NAMALWA (cell line): ENCODE results near the gene KLHL30.

ENCODE experiments used
- DNase-seq: peaks from one replicate; pipeline ENCODE4 v3.0.0-alpha.2; 2015; ENCODE audit warnings: low spot score

Gene KLHL30

GRCh38 chr2:238120463-238121298, 17.8 kb upstream of the KLHL30 start:
- DNase-seq: no peak

DNA sequence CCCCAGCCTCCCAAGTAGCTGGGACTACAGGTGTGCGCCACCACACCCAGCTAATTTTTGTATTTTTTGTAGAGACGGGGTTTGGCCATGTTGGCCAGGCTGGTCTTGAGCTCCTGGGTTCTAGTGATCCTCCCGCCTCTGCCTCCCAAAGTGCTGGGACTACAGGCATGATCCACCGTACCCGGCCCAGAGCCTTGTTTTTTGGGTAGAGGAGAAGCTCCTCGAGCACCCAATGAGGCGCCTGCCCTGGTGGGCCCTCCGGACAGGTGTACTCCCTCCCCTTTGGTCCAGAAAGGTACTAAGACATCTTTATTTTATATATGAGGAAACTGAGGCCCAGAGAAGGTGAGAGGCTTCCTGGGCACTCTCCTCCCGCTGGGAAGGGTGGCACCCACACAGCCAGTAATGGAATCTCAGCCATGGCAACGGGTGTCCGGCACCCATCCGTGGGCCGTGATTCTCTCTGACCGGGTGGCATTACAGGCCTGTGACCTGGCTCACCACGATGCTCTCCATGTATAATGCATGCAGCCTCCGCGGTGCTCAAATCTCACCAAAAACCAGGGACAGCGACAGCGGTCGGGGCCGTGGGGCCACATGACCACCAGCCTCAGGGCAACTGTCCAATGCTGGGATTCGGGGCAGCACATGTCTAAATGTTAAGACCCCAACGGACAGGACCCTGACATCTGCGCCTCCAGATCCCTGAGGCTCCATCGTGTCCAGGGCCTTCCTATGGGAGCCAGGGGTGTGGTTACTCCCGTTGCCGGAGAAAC, 16.8 kb upstream of the KLHL30 start:
- DNase-seq: no peak

DNA sequence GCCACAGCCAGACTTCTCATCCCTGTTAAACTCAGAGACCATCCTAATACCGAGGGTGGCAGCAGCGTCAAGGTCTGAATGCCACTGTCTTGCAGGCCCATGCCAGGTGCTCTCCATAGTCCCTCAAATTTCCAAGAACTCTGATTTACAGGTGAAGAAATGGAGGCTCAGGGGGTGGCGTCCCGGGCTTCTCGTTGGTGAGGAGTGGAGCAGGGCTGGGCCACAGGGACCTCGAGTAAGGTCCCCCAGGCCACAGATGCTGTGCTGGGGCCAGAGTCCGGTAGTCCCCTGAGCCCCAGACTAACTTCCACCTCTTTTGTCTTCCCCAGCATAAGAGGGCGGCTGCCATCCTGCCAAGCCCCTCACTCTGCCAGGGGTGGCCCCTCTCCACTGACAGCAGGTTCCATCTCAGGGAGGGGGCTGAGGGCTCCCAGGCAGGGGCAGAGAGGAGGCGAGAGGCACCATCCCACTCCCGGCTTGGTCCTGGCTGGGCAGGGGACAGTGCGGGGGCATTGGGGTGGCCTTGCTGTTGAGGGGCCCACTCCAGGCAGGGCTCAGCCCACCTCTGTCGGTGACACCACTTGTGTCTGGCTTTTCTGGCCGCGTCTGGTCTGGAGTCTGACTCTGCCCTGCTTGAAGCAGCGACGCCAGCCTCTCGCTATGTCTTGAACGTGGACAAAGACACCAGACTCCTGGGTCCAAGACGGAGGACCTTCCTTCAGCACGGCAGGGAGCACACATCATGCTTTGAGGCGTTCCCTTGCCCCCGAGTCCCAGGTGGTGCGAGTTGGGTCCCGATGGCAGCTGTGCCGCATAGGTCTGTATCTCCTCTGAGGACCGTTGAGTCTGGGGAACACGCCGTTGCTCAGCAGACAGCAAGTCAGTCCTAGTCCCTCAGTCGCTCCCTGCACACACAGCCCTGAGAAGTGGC, 15.9 kb upstream of the KLHL30 start:
- no peak for DNase-seq

GRCh38 chr2:238123218-238123971, 15.1 kb upstream of the KLHL30 start:
- DNase-seq: no peak

DNA sequence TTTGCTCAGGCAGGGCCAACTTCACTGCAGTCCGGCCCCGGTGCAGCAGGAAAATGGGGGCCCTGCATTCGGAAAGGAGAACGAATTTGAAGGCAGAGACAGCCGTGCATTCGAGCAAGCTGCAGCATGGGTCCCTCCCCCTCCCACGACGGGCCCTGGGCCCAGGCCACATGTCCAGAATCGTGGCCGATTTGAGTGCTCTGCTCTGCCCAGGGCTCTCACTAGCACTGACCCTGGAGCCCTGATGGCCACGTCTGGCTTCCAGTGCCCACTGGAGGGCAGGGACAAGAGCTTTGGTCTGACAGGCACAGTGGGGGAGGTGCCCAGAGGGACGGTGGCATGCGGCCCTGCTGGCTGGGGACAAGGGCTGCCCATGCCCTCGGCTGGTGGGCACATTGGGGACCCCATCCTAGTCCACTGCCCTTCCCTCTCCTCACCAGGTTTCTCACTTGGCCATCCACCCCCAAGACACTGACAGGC, 14.4 kb upstream of the KLHL30 start:
- no peak for DNase-seq

DNA sequence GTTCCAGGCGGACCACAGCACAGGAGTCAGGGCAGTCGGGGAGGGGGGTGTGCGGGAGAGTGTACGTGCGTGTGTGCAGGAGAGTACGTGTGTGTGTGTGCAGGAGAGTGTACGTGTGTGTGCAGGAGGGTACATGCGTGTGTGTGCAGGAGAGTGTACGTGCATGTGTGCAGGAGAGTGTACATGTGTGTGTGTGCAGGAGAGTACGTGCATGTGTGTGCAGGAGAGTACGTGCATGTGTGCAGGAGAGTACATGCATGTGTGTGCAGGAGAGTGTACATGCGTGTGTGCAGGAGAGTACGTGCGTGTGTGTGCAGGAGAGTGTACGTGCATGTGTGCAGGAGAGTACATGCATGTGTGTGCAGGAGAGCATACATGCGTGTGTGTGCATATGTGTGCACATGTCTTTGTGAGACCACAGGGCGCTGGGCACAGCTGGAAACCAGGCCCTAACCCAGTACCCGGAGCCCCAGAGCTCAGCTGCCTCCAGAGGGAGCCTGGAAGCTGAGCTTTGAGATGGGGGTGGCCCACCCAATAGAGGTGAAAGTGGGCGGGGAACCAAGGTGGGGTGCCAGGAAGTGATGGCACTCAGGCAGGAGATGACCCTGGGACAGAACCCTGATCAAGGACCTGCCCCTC, 13.9 kb upstream of the KLHL30 start:
- no peak for DNase-seq

DNA sequence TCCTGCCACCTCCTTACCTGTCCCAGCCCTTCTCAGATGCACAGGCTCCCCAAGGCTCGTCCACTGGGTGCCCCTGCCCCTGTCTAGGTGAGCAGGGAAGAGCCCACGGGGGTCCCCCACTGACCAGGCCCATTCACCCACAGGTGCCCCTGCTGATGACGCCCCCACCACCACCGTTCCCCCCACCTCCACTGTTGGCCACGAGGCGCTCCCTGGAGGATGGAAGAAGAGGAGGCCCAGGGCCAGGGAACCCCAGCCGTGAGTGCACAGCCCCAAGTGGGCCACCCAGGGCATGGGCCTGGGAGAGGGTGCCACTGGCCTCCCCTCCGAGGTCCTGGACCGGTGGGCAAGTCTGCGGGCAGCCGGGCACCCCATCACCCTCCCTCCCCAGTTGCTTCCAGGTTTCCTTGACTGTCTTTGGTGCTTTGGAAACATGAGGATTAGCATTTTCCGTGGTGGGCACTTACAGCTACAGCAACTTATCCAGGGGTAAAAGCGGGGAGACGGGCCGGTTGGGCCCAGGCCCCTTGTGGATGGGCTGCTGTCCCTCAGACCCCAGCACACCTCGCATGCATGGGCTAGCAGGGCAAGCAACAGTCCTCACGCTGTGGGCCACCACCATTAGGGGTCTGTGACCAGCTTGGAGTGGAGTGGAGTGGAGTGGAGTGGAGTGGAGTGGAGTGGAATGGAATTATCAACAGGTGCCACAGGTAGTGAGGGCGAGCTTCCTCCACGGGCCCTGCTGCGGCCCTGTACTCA, 13.2 kb upstream of the KLHL30 start:
- DNase-seq: no peak

GRCh38 chr2:238126338-238126737, 12.1 kb upstream of the KLHL30 start:
- DNase-seq: no peak

GRCh38 chr2:238126775-238127164, 11.7 kb upstream of the KLHL30 start:
- DNase-seq: no peak

DNA sequence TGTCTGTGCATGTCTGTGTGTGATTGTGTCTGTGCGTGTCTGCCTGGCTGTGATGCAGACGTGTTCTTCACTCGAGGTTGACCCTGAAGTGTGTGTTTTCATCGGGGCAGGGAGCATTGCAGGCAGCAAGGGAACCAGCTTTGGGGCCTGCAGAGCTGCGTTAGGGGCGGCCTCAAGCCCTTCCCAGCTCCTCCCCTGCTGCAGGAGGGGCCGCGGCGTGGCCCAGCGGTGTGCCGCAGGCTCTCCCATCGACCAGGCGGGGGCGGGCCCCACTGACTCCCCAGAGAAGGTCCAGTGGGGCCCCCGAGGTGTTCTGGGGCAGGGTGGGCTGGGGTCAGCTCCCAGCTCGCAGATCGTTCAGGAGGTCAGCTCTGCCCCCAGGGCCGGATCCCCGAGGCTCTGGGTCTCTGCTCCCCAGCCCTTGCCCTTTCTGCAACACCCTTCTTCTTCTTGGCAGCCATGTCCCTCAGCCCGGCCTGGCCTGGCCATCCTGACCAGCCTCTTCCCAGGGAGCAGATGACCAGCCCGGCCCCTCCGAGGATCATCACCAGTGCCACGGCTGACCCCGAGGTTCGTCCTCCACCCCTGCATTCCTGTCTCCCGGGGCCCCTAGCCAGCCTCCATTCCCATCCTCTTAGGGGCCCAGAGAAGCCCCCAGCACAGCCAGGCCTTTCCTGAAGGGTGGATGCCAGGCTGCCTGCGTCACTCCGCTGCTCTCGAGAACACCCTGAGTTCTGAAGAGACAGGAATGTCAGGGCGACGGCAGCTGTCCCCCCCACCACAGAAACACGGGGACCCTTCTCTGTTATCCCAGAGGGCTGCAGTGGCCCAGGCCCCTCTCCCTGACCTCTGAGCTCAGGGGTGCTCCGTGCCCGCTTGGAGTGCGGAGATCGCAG, 11.1 kb upstream of the KLHL30 start:
- no peak for DNase-seq

DNA sequence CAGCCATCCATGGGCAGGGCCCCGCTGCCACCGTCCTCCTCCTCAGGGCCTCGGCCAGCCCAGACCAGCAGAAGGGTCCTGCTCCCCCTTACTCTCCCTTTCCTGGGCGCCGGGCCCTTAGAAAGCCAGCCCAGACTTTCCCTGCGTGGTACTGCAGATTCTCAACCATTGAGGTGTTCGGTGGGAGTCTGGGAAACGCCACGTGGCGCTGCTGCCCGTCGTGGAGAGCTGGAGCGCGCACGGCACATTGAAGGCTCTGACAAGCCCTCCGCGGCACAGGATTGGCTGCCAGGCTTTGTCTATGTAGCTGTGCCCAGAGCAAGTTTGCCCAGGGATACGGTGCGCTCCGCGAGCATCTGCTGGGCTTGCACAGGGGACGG, 10.4 kb upstream of the KLHL30 start:
- no peak for DNase-seq

DNA sequence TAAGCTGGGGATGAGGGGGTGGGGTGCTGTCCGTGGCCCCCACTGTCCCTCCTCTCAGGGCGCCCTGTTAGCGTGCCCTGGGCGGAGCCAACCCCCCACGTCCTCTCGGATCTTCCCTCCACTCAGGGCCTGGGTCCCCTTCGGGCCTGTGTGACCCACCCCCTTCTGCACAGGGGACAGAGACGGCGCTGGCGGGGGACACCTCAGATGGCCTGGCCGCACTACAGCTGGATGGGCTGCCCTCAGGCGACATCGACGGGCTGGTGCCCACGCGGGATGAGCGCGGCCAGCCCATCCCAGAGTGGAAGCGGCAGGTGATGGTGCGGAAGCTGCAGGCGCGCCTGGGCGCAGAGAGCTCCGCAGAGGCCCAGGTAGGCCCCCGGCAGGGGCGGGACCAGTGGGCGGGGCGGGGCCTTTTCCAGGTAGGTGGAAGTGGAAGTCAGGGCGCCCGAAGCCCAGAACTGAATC, 9.9 kb upstream of the KLHL30 start:
- DNase-seq: no peak

DNA sequence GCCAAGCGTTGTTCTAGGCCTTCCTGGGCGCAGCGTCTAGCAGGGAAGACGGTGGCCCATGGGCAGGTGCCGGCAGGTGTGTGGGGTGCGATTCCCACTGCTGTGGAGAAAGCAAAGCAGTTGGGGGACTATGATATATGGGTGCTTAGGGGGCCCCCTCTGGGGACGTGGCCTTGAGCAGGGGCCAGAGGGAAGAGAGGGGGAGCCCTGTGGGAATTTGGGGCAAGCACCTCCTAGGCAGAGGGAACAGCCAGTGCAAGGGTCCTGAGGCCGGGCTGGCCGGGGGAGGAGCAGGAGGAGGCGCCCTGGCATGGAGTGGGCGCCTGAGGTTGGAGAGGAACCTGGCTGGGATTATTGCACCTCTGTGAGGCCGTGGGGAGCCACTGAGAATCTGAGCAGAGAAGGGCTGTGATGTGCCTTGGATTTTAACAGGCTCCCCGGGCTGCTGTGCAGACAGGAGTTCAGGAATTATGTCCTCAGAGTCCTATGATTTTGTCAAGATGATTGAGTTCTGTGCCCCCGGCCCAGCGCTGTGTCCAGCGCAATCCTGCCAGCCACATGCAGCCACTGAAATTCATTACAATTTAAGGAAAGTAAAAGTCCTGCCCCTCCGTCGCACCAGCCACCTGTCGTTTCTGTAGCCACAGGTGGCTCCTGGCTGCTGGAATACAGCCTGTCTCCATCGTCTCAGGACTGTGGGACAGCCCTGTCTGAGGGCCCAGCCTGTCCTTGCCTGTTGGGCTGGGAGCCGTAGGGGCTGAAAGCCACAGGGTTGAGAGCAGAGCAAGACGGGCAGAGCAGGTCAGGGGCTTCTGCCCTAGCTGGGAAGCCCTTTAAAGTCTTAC, 9.1 kb upstream of the KLHL30 start:
- no peak for DNase-seq

GRCh38 chr2:238130111-238130695, 8.3 kb upstream of the KLHL30 start:
- no peak for DNase-seq

DNA sequence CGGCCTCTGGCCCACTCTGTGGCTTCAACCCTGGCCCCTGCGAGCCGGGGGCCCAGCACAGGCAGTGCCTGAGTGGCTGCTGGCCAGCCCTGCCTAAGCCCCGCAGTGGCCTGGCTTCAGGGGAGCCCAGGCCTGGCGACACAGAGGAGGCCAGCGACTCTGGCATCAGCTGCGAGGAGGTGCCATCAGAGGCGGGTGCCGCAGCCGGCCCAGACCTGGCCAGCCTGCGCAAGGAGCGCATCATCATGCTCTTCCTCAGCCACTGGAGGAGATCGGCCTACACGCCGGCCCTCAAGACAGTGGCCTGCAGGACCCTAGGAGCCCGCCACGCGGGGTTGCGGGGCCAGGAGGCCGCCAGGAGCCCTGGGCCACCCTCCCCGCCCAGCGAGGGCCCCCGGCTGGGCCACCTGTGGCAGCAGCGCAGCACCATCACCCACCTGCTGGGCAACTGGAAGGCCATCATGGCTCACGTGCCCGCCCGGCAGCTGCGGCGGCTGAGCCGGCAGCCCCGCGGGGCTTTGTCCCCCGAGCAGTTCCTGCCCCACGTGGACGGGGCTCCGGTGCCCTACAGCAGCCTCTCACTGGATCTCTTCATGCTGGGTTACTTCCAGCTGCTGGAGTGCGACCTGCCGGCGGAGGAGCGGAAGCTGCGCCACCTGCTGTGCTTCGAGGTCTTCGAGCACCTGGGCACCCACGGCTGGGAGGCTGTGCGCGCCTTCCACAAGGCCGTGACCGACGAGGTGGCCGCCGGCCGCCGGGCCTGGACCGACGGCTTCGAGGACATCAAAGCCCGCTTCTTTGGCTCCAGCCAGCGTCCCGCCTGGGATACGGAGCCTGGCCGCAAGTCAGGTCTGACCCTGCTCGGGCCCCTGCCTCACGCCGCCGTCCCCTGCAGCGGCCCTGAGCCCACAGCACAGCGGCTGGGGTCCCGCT, 7.5 kb upstream of the KLHL30 start:
- DNase-seq: no peak

- DNase-seq: no peak
Observed at GRCh38 chr2:238131761-238132462, 6.6 kb upstream of the KLHL30 start.
